ENCODE measurements around the gene GOLGA6D.
"Not testable (repeated sequence)": the region's sequence is repeated elsewhere in the genome, so short reads cannot be mapped to it uniquely, and the experiment has no call there.

GRCh38 chr15:75332093-75332492 is 49.5 kb downstream of the GOLGA6D start:
- TF ChIP-seq, protein P1, sequence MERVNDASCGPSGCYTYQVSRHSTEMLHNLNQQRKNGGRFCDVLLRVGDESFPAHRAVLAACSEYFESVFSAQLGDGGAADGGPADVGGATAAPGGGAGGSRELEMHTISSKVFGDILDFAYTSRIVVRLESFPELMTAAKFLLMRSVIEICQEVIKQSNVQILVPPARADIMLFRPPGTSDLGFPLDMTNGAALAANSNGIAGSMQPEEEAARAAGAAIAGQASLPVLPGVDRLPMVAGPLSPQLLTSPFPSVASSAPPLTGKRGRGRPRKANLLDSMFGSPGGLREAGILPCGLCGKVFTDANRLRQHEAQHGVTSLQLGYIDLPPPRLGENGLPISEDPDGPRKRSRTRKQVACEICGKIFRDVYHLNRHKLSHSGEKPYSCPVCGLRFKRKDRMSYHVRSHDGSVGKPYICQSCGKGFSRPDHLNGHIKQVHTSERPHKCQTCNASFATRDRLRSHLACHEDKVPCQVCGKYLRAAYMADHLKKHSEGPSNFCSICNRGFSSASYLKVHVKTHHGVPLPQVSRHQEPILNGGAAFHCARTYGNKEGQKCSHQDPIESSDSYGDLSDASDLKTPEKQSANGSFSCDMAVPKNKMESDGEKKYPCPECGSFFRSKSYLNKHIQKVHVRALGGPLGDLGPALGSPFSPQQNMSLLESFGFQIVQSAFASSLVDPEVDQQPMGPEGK (CRISPR knock-in tag; IDR thresholded peaks at IDR 0.05; ENCODE audit: borderline replicate concordance), result not testable (repeated sequence)
- TF ChIP-seq TCF4 (CRISPR knock-in tag; IDR thresholded peaks at IDR 0.05; ENCODE audit: borderline replicate concordance); ZFP30 (CRISPR knock-in tag; IDR thresholded peaks at IDR 0.05); ZNF70 (CRISPR knock-in tag; IDR thresholded peaks at IDR 0.05); ZC3H10 (CRISPR knock-in tag; IDR thresholded peaks at IDR 0.05); PPARA (CRISPR knock-in tag; IDR thresholded peaks at IDR 0.05; ENCODE audit: borderline replicate concordance); ARNTL (CRISPR knock-in tag; IDR thresholded peaks at IDR 0.05; ENCODE audit: borderline replicate concordance, low read depth); CSDC2 (CRISPR knock-in tag; IDR thresholded peaks at IDR 0.05); TSHZ2 (CRISPR knock-in tag; IDR thresholded peaks at IDR 0.05); ESRRG (CRISPR knock-in tag; IDR thresholded peaks at IDR 0.05): not testable (repeated sequence)
- TF ChIP-seq, protein P2, sequence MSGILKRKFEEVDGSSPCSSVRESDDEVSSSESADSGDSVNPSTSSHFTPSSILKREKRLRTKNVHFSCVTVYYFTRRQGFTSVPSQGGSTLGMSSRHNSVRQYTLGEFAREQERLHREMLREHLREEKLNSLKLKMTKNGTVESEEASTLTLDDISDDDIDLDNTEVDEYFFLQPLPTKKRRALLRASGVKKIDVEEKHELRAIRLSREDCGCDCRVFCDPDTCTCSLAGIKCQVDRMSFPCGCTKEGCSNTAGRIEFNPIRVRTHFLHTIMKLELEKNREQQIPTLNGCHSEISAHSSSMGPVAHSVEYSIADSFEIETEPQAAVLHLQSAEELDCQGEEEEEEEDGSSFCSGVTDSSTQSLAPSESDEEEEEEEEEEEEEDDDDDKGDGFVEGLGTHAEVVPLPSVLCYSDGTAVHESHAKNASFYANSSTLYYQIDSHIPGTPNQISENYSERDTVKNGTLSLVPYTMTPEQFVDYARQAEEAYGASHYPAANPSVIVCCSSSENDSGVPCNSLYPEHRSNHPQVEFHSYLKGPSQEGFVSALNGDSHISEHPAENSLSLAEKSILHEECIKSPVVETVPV (CRISPR knock-in tag; IDR thresholded peaks at IDR 0.05), result not testable (repeated sequence)
- TF ChIP-seq, protein P3, sequence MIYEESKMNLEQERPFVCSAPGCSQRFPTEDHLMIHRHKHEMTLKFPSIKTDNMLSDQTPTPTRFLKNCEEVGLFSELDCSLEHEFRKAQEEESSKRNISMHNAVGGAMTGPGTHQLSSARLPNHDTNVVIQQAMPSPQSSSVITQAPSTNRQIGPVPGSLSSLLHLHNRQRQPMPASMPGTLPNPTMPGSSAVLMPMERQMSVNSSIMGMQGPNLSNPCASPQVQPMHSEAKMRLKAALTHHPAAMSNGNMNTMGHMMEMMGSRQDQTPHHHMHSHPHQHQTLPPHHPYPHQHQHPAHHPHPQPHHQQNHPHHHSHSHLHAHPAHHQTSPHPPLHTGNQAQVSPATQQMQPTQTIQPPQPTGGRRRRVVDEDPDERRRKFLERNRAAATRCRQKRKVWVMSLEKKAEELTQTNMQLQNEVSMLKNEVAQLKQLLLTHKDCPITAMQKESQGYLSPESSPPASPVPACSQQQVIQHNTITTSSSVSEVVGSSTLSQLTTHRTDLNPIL (CRISPR knock-in tag; IDR thresholded peaks at IDR 0.05; ENCODE audit: low read depth), result not testable (repeated sequence)
